Fibroblast of skin of right biceps (primary cell): ENCODE data around the gene ZBTB7B.

Experiments
- DNase-seq: peaks from one replicate; pipeline ENCODE4 v3.0.0-alpha.2; 2013

Gene ZBTB7B

DNA sequence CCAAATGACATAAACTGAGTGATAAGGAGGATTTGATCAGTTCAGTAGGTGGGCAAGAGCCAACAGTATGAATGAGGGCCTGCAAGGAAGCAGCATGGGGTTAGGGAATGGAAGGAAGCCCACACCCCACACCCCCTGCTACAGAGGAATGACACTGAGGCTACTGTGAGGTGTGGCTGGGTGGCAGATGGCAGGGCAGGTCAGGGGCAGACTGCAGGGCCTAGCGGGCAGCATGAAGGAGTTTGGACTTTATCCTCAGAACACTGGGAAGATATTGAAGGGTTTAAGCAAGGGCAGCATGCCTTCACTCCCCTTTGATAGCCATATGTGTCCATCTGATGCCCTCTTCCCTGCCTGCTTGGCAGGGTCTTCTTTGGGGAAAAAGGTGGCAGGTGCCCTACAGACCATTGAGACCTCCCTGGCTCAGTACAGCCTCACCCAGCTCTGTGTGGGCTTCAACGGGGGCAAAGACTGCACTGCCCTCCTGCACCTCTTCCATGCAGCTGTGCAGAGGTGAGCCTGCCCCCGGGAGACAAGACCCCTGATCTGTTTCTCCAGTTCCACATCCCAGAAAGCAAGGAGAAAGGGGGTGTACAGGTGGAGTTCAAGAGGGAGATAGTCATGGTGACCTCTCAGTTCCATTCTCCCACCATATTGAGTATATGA lies 13.3 kb upstream of the ZBTB7B start:
- no peak for DNase-seq

DNA sequence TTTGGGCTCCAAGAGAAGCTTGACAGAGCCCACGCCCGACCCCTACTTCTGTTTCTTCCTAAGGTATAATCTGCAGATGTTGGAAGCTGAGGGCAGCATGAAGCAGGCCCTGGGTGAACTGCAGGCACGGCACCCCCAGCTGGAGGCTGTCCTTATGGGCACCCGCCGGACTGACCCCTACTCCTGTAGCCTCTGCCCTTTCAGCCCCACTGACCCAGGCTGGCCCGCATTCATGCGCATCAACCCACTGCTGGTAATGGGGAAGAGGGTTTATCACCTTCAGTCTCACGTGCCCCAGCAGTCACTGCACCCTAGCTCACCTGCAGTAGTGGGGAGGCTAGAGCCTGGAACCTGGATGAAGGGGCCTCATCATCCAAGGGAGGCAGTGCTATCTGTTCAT lies 12.3 kb upstream of the ZBTB7B start:
- no peak for DNase-seq

DNA sequence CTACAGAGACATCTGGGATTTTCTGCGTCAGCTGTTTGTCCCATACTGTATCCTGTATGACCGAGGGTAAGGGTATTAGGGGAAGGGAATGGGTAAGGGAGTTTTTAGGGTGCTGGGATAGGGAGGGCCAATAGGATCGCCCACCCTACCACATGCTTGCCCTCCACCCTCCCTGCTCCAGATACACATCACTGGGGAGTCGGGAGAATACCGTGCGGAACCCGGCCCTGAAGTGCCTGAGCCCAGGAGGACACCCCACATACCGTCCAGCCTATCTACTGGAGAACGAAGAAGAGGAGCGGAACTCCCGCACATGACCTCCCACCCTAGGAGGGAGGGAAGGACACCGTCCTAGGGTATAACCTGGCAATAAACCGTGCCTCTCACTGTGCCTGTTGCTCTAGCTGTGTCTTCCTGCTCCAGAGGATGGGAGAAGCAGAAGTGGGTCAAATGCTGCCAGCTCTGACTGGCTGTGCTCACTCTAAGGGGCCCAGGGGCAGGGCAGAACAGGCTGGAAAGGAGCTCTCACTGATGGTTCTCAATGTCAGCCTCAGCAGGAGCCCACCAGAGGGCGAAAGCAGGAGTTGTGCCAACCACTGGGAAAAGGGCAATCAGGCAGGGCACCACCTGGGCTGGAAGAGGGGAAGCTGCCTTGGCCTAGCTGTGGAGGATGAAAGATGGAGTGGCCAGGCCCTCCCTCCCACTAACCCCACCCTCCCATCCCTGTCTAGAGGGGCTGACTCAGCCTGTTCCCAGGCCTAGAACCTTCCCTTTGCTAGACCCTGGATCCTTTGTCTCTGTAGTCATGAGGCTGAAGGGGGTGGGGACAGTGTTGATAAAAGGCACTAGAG lies 9.7 kb upstream of the ZBTB7B start:
- DNase-seq: peak; percentile 62

DNA sequence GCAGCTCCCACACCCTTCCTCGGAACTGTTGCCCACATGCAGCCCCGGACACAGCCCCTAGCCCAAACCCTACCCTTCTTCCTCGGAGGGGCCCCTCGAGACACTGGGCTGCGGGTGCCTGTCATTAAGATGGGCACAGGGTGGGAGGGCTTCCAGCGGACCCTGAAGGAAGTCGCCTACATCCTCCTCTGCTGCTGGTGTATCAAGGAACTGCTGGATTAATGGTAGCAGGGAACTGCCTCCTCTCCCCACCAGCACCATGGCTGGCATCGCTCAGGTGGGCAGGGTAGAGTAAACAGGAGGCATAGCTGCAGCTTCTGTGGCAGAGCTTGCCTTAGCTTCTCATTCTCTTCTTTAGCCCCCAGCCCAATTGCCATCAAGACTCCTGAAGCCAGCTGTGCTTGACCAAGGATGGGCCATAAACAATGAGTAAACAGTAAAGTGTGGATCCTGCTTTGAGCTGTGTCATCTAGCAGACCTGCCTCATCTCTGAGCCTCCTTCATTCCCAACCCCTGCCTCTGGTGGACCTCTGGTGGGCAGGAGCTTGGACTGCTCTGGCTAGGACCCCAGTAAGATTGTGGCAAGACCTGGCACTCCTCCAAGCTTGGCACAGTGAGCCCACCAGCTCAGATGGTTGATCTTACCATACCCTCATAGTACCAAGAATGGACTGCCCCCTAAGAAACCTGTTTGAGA lies 8.9 kb upstream of the ZBTB7B start, which contains the start of gene LENEP:
LENEP (plus strand) TSS at position 15 of the 697 bp plus-strand sequence; CDS start at position 37, 22 bp downstream.
- DNase-seq: no peak

DNA sequence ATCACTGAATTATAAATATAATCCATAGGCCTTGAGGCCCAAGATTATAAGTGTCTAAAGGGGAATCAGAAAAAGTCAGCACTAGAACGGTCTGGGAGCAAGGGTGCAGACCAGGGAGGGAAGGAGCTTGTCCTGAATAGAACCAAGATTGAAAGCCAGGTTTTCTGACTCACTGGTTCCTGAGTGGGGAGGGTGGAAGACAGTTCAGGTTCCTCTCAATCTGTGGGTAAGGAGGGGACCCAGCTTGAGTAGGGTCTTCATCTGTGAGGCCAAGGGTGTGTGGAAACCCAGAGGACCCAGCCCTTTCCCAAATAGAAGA lies 8.4 kb upstream of the ZBTB7B start:
- no peak for DNase-seq

DNA sequence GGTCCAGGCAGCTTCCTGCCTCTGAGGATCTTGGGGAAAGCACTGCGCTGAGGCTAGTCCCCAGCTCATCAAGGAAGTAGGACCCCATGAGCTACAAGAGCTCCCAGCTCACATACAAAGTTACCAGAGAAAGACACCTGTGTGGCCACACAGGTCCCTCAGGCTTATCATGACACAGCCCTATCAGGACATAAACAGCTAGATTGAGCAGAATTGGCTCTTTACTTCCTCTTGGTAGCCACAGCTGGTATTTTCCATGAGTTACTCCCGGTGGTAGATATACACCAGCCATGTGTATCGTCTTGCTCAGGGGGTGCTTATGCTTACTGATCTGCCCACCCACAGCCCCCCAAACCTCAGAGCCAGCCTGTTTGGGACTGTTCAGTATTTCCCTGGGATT lies 8.0 kb upstream of the ZBTB7B start:
- DNase-seq: no peak

DNA sequence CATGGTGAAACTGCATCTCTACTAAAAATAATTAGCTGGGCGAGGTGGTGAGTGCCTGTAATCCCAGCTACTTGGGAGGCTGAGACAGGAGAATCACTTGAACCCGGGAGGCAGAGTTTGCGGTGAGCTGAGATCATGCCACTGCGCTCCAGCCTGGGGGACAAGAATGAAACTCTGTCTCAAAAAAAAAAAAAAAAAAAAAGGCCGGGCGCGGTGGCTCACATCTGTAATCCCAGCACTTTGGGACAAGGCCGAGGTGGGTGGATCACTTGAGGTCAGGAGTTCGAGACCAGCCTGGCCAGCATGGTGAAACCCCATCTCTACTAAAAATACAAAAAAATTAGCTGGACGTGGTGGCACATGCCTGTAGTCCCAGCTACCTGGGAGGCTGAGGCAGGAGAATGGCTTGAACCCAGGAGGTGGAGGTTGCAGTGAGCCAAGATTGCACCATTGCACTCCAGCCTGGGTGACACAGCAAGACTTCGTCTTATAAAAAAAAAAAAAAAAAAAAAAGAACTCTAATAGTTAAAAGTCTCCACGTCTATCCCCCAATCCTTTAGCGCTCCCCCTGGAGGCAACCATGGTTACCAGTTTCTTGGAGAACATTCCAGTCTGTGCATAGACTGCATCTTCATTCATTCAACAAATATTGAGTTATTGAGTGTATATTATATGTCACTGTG lies 7.2 kb upstream of the ZBTB7B start:
- DNase-seq: peak; percentile 84

DNA sequence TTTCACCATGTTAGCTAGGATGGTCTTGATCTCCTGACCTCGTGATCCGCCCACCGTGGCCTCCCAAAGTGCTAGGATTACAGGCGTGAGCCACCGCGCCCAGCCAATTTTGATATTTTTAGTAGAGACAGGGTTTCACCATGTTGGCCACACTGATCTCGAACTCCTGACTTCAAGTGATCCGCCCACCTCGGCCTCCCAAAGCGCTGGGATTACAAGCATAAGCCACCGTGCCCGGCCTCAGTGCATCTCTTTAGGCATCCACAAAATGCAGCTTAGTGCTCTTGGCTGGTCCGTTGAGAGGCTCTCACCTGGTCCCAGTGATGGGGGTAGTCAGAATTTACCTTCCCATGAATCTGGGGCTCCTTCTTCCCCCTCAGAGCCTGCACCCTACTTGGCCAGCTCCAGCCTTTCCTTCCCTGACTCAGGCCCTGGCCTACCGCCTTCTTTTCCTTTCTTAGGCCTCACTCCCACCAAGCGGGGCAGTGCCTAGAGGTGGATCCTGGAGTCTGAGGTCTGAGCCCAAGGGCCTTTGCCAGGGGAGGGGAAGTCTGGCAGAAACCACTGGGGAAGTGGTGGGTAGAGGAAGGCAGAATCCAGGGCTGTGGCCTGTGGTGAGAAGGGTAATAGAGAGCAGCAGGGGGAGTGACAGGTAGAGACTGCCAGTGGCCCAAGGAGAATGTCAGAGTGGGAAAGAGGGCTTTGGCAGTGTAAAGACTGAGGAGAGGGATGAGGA lies 5.5 kb upstream of the ZBTB7B start:
- DNase-seq: no peak

DNA sequence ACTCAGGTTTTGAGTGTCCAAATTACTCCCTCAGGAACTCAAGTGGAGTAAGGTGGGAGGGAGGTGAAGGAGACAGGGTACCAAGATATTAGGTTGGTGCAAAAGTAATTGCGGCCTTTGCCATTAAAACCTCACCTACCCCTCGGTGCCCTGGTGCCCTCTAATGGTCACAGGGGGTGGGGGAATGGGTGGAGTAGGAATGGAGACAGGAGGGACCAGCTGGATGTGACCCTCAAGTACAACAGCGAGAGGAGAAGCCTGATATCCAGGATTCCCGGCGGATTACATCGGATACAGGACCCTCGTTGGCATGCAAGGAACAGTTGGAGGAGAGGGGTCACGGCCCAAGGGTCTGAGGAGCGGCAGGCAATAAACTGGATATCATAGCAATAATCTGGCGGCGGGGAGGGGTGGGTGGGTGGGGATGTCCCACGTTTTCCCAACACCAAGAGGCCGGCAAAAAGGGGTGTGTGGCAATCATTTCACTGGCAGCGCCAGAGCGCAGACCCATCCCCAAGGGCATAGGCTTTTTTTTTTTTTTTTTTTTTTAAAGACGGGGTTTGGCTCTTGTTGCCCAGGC lies 4.3 kb upstream of the ZBTB7B start:
- no peak for DNase-seq

GRCh38 chr1:154998818-154999570 lies 3.6 kb upstream of the ZBTB7B start:
- peak; percentile 78 for DNase-seq

GRCh38 chr1:154999571-155000410 lies 2.8 kb upstream of the ZBTB7B start:
- no peak for DNase-seq

- DNase-seq: peak; percentile 11
These were observed 2.2 kb upstream of the ZBTB7B start for GRCh38 chr1:155000411-155000725.

DNA sequence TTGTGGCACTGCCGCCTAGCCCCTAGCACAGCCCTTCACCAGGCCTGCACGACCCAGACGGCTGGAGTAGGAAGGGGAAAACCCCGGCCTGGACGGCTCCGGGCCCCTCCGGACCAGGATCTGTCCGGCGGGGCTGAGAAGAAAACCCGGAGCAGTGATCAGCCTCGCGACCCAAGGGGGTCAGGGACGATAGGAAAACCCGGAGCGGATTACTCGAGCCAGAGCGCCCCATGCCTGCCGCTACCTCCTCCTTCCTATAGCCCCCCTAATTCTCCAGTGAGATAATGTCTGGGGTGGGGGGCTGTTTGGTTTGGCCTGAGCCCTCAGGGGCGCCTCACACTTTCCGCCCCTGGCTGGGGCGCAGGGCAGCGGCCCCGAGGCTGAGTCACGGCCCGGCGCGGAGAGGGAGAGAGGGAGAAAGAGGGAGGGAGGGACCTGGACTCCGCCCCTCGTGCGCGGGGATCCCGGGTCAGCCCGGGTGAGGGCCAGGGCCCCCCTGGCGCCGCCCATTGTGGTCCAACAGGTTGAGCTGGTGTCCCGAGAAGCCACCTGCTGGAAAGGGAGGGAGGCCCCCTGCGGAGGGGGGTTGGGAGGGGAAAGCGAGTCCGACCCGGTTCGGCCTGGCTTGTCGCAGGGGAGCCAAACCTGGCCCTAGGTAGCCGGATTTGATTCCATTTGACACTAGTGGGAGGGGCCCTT lies 1.7 kb upstream of the ZBTB7B start:
- DNase-seq: peak; percentile 82

GRCh38 chr1:155001425-155001674 lies 1.3 kb upstream of the ZBTB7B start:
- no peak for DNase-seq

- DNase-seq: peak; percentile 99
These were observed 733 bp upstream of the ZBTB7B start for GRCh38 chr1:155001675-155002463.

DNA sequence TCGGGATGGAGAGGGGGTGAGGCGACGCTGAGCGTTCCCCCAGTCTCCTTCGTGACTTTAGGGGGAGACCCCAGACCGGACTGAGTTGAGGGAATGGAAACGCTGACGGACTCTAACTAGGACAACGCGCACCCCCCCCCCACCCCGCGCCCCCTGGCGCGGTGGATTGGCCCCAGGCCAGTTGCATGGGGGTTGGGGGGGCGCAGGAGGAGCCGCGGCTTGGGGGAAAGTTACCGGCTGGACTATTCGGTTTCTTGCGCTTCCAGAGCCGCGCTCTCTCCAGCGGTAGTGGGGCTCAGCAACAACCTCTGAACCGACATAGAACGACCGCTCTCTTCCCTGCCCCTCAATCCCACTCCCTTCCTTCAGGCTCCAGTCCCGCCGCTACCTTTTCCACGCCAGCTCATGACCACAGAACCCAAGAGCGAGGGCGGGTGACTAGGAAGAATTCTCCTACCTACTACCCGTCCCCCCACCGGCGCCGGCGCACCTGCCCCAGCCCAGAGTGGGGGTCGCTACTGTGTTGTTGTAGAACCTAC lies 694 bp downstream of the ZBTB7B start:
- DNase-seq: peak; percentile 22

DNA sequence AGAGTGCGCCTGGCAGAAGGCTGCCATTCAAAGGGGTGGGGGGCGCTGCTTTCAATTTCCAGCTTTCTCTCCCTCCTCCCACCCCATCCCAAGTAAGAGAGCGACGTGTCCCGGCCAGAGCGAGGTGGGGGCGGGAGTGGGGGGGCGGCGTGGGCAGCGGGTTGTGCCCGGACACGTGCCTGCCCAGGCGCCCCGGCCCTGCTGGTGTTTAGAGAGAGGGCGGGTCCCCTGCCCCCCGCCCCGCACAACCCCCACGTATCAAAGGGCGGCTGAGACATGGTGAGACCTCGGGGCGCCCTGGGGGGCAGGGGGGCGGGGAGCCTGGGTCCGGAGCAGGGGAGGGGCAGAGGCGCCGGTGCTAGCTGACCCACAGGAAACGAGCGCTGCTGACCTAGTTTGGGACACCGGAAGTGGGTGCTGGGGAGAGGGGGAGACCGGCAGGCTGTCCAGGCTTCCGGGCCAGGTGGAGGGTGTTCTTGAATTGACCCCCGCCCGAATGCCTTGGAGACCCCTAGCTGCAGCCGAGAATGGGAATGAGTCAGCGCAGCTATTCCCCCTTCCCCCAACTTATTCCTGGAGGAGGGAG lies 1.3 kb downstream of the ZBTB7B start:
- DNase-seq: peak; percentile 40

DNA sequence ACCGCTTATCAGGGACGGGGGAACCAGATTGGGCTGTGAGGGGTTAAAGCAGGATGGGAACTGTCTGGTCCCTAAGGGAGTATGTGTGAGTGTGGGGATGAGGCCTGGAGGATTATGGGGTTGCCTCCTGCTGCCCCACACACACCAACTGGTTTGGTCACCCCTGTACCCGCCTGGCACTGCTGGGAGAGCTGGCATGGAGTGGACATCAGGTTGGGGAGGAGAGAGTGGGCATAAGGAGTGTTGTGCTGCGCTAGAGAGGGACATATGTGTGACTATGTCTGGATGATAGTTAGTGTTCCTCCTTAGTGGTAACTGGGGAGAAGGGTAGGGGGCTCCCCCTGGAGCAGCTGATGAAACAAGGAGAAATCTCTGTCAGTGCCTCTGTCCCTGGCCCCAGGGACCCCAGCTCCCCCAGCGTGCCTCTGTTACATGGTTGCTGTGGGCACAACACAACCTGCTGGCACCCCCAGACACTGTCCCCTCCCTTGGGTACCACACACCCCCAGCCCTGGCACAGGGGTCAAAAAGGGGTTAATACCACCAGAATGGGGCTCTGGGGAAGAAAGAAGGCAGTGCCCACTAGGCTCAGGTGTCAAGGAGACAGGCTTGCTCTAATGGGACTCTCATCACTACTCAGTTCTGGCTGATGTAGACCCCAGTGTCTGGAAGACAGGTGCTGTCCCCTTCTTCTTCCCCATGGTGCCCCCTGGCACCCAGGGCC lies 1.9 kb downstream of the ZBTB7B start:
- peak; percentile 12 for DNase-seq
